Common myeloid progenitor, CD34-positive (primary cell): ENCODE data around the gene NFATC4.

Source experiments
- CTCF ChIA-PET: fragments of 350-600 bp; sonication (Branson Sonifier 250); formaldehyde crosslinking; loops from one replicate; lab custom pipeline; 2021; ENCODE audit warnings: antibody characterized with exemption; lab: Charles Lee
- POLR2A ChIA-PET: fragments of 350-600 bp; sonication (Branson Sonifier 250); formaldehyde crosslinking; loops from one replicate; lab custom pipeline; 2021; ENCODE audit warnings: antibody characterized with exemption; lab: Charles Lee
- DNase-seq, 3 donors: peaks; one replicate each; pipeline versions ENCODE4 v3.0.0 to v3.0.0-alpha.2; 2013
- H3K27ac ChIP-seq, 2 experiments: 1 replicate in 1 of 2; 2 replicates in 1 of 2; pipeline ENCODE4 v1.7.0; 2013; ENCODE audit warnings: inconsistent platforms in 2 of 2, low read length in 2 of 2, mild to moderate bottlenecking in 2 of 2, low read depth in 1 of 2, moderate library complexity in 1 of 2; ENCODE audit not compliant: severe bottlenecking in 2 of 2, insufficient read depth in 1 of 2, poor library complexity in 1 of 2
- H3K27me3 ChIP-seq, 5 experiments: replicated peaks in 2 of 5; 1 replicate in 3 of 5; 2 replicates in 2 of 5; pipeline versions ENCODE4 v1.6.1 to v1.7.0; 2013; ENCODE audit warnings: low read length in 4 of 5, mild to moderate bottlenecking in 2 of 5, moderate library complexity in 2 of 5, inconsistent platforms in 1 of 5; ENCODE audit not compliant: insufficient read depth in 5 of 5, control insufficient read depth in 4 of 5
- H3K36me3 ChIP-seq, 4 experiments: 1 replicate in 2 of 4; 2 replicates in 2 of 4; pipeline versions ENCODE4 v1.6.1 to v1.7.0; 2013; ENCODE audit warnings: low read length in 3 of 4, control low read depth in 1 of 4, mild to moderate bottlenecking in 1 of 4; ENCODE audit not compliant: control insufficient read depth in 4 of 4, insufficient read depth in 4 of 4
- H3K4me1 ChIP-seq, 4 experiments: 1 replicate in 3 of 4; 2 replicates in 1 of 4; pipeline versions ENCODE4 v1.6.1 to v1.7.1; 2013; ENCODE audit warnings: low read length in 3 of 4, mild to moderate bottlenecking in 3 of 4, control low read depth in 1 of 4, inconsistent platforms in 1 of 4, moderate library complexity in 1 of 4; ENCODE audit not compliant: control insufficient read depth in 4 of 4, insufficient read depth in 4 of 4; ENCODE audit errors: control extremely low read depth in 1 of 4
- H3K4me3 ChIP-seq, 7 experiments: 1 replicate in 4 of 7; 2 replicates in 3 of 7; pipeline versions ENCODE4 v1.5.1 to v1.7.0; 2013; ENCODE audit warnings: mild to moderate bottlenecking in 7 of 7, low read length in 6 of 7, moderate library complexity in 6 of 7, inconsistent platforms in 2 of 7, low read depth in 2 of 7, control low read depth in 1 of 7; ENCODE audit not compliant: insufficient read depth in 4 of 7, control insufficient read depth in 1 of 7; ENCODE audit errors: extremely low read depth in 1 of 7
- H3K9me3 ChIP-seq, 5 experiments: 1 replicate in 4 of 5; 2 replicates in 1 of 5; pipeline versions ENCODE4 v1.6.1 to v1.7.1; 2013; ENCODE audit warnings: low read length in 4 of 5, mild to moderate bottlenecking in 2 of 5, inconsistent platforms in 1 of 5, low read depth in 1 of 5, moderate library complexity in 1 of 5; ENCODE audit not compliant: control insufficient read depth in 4 of 5, insufficient read depth in 2 of 5; ENCODE audit errors: control extremely low read depth in 1 of 5
- WGBS: methylation state at CpG from one replicate; pipeline ENCODE4 v1.1.5; 2013; ENCODE audit not compliant: insufficient coverage; 5-methylcytosine and 5-hydroxymethylcytosine counted together

The NFATC4 gene

GRCh38 chr14:24403294-24403998 is 35.5 kb downstream of the NFATC4 start:
- no peak overlapping the region for H3K4me3 ChIP-seq
- DNase-seq: no peak
- WGBS: 96% methylated on average over 7 of the region's 7 CpGs
- H3K9me3 ChIP-seq: no peaks in the 10 kb centered on the region
- CTCF ChIA-PET: interaction anchor here (0.7 to 23.8 kb wide), 11 partner anchors 8 to 69 kb away, joined by 3 to 489 read pairs (median 4); partner anchors contain the start of genes ADCY4, CBLN3 and KHNYN
- H3K27me3 ChIP-seq: no peaks in the 10 kb centered on the region
- no peak overlapping the region for H3K27ac ChIP-seq
- H3K36me3 ChIP-seq: peaks cover 0 to 19% (median 7%) of the 10 kb centered on the region in 4 experiments
- H3K4me1 ChIP-seq: peaks cover 0 to 29% (median 19%) of the 10 kb centered on the region in 4 experiments
- POLR2A ChIA-PET: no interaction called here

GRCh38 chr14:24404814-24405213 is 36.8 kb downstream of the NFATC4 start:
- H3K27me3 ChIP-seq: no peaks in the 10 kb centered on the region
- no peak overlapping the region for H3K27ac ChIP-seq
- no peaks in the 10 kb centered on the region for H3K9me3 ChIP-seq
- H3K4me3 ChIP-seq: no peak overlapping the region
- H3K36me3 ChIP-seq: peaks cover 0 to 33% (median 13%) of the 10 kb centered on the region in 4 experiments
- 90% methylated on average over 2 of the region's 4 CpGs for WGBS
- no peak for DNase-seq
- ChIA-PET CTCF (interaction anchor here (0.7 to 23.8 kb wide), 12 partner anchors 8 to 80 kb away, joined by 3 to 489 read pairs (median 4); partner anchors contain the start of genes CBLN3 and KHNYN), POLR2A (no interaction called here)
- peaks cover 0 to 20% (median 10%) of the 10 kb centered on the region in 4 experiments for H3K4me1 ChIP-seq

- Histone ChIP-seq H3K36me3 (peaks cover 0 to 48% (median 21%) of the 10 kb centered on the region in 4 experiments), H3K4me3 (no peak overlapping the region), H3K4me1 (peaks cover 0 to 7% (median 0%) of the 10 kb centered on the region in 4 experiments), H3K27ac (no peak overlapping the region), H3K9me3 (no peaks in the 10 kb centered on the region), H3K27me3 (no peaks in the 10 kb centered on the region)
- WGBS: 100% methylated on average over 6 of the region's 6 CpGs
- no peak for DNase-seq
- ChIA-PET CTCF (interaction anchor here (1.3 to 23.8 kb wide), 8 partner anchors 10 to 40 kb away, joined by 3 to 489 read pairs (median 36); partner anchors contain the start of genes CBLN3 and KHNYN), POLR2A (no interaction called here)
Observed at GRCh38 chr14:24406416-24406815, 38.4 kb downstream of the NFATC4 start.

GRCh38 chr14:24407608-24408325 is 39.8 kb downstream of the NFATC4 start:
- 96% methylated on average over 13 of the region's 18 CpGs for WGBS
- Histone ChIP-seq H3K27ac (no peak overlapping the region), H3K36me3 (peaks cover 0 to 55% (median 23%) of the 10 kb centered on the region in 4 experiments), H3K27me3 (no peaks in the 10 kb centered on the region), H3K4me1 (no peaks in the 10 kb centered on the region), H3K9me3 (no peaks in the 10 kb centered on the region), H3K4me3 (no peak overlapping the region)
- ChIA-PET POLR2A (no interaction called here), CTCF (interaction anchor here (0.8 to 23.8 kb wide), 12 partner anchors 11 to 60 kb away, joined by 3 to 489 read pairs (median 14); partner anchors contain the start of genes CBLN3 and KHNYN)
- no peak for DNase-seq

- Histone ChIP-seq H3K4me3 (no peak overlapping the region), H3K36me3 (peaks cover 0 to 62% (median 27%) of the 10 kb centered on the region in 4 experiments), H3K4me1 (no peaks in the 10 kb centered on the region), H3K27me3 (no peaks in the 10 kb centered on the region), H3K9me3 (no peaks in the 10 kb centered on the region), H3K27ac (no peak overlapping the region)
- CTCF ChIA-PET: interaction anchor here (0.7 to 23.8 kb wide), 15 partner anchors 8 to 102 kb away, joined by 3 to 489 read pairs (median 9); partner anchors contain the start of genes CBLN3, KHNYN, NYNRIN and RIPK3
- no peak for DNase-seq
- POLR2A ChIA-PET: interaction anchor here (0.9 kb wide), 1 partner anchor 18 kb away, joined by 3 read pairs; no protein-coding TSS in a partner anchor
- 86% methylated on average over 3 of the region's 3 CpGs for WGBS
Observed at GRCh38 chr14:24408764-24409163, 40.8 kb downstream of the NFATC4 start.

GRCh38 chr14:24409192-24409591 is 41.2 kb downstream of the NFATC4 start:
- WGBS: 98% methylated on average over 4 of the region's 6 CpGs
- H3K27me3 ChIP-seq: no peaks in the 10 kb centered on the region
- H3K9me3 ChIP-seq: no peaks in the 10 kb centered on the region
- ChIA-PET CTCF (interaction anchor here (0.7 to 23.8 kb wide), 17 partner anchors 9 to 103 kb away, joined by 3 to 489 read pairs (median 5); partner anchors contain the start of genes CBLN3, KHNYN, NYNRIN and RIPK3), POLR2A (interaction anchor here (0.9 kb wide), 1 partner anchor 18 kb away, joined by 3 read pairs; no protein-coding TSS in a partner anchor)
- H3K4me1 ChIP-seq: no peaks in the 10 kb centered on the region
- no peak for DNase-seq
- peaks cover 0 to 66% (median 31%) of the 10 kb centered on the region in 4 experiments for H3K36me3 ChIP-seq
- H3K4me3 ChIP-seq: no peak overlapping the region
- no peak overlapping the region for H3K27ac ChIP-seq
